K562 (cell line): ENCODE measurements around the gene GRIK5.

Experiments
- CTCF ChIP-seq, 3 experiments: IDR thresholded peaks in 2 of 3; conservative IDR thresholded peaks in 1 of 3; 2 replicates each; pipeline ENCODE4 v1.5.1; 2011 to 2012; ENCODE audit warnings: low read length in 3 of 3, mild to moderate bottlenecking in 3 of 3, control low read depth in 2 of 3, improper control_type of control experiment in 1 of 3, inconsistent platforms in 1 of 3, low read depth in 1 of 3, mixed read lengths in 1 of 3, moderate library complexity in 1 of 3; ENCODE audit not compliant: insufficient read depth in 2 of 3
- ELK1 ChIP-seq: sonication (generic); formaldehyde crosslinking; IDR thresholded peaks from 2 replicates; pipeline ENCODE4 v1.8.1; 2022; ENCODE audit warnings: missing genetic modification reagents
- MCM2 ChIP-seq: fragments of 450-650 bp; IDR thresholded peaks from 2 replicates; pipeline ENCODE4 v1.6.1; 2017; ENCODE audit warnings: low read depth, mild to moderate bottlenecking
- NR2C2 ChIP-seq, 2 experiments: fragments of 200-800 bp in 1 of 2; sonication (Bioruptor generic) in 1 of 2; sonication (generic) in 1 of 2; formaldehyde crosslinking in 1 of 2; IDR thresholded peaks; 2 replicates each; pipeline versions ENCODE4 v1.6.1 to v1.8.0; 2016 to 2022; ENCODE audit warnings: mild to moderate bottlenecking in 1 of 2, missing compliant biosample characterization in 1 of 2, missing genetic modification characterization in 1 of 2, missing genetic modification reagents in 1 of 2
- TCF3 ChIP-seq: sonication (generic); formaldehyde crosslinking; IDR thresholded peaks from 2 replicates; pipeline ENCODE4 v1.4.0; 2020; ENCODE audit warnings: mild to moderate bottlenecking, missing genetic modification reagents
- YY1 ChIP-seq, 3 experiments: IDR thresholded peaks; 2 replicates each; pipeline ENCODE4 v1.6.1; 2011; ENCODE audit warnings: low read length in 2 of 3, mild to moderate bottlenecking in 2 of 3, moderate library complexity in 2 of 3, borderline replicate concordance in 1 of 3, control low read depth in 1 of 3, low read depth in 1 of 3; ENCODE audit not compliant: insufficient read depth in 3 of 3, insufficient replicate concordance in 2 of 3, control insufficient read depth in 1 of 3, insufficient read length in 1 of 3; ENCODE audit errors: extremely low read depth in 1 of 3
- ZBTB17 ChIP-seq: fragments of 450-650 bp; formaldehyde crosslinking; IDR thresholded peaks from 2 replicates; pipeline ENCODE4 v1.4.0; 2020; ENCODE audit warnings: mild to moderate bottlenecking

- TF ChIP-seq TCF3 (CRISPR knock-in tag), result no peak
- no peak for TF ChIP-seq MCM2
- TF ChIP-seq CTCF (IDR thresholded peaks at IDR 0.05 in 2 of 3, conservative IDR thresholded peaks at IDR 0.05 in 1 of 3; ENCODE audit: insufficient read depth in 2 of 3, low read depth in 1 of 3, low read length in 3 of 3), result no peak
- no peak for TF ChIP-seq ZBTB17 (CRISPR knock-in tag)
- TF ChIP-seq YY1 (IDR thresholded peaks at IDR 0.05; ENCODE audit: borderline replicate concordance in 1 of 3, control insufficient read depth in 1 of 3, extremely low read depth in 1 of 3, insufficient read depth in 3 of 3, insufficient read length in 1 of 3, insufficient replicate concordance in 2 of 3, low read depth in 1 of 3, low read length in 2 of 3), result no peak
- no peak for TF ChIP-seq NR2C2 (CRISPR knock-in tag; IDR thresholded peaks at IDR 0.05)
- TF ChIP-seq NR2C2 (tag; IDR thresholded peaks at IDR 0.05), result no peak
- TF ChIP-seq ELK1, result no peak
Measured at GRCh38 chr19:42021185-42021584, 48.8 kb downstream of the GRIK5 start.
